DMS114 treated with DMSO at 0.1 percent for 48 hours (cell line): Measurements from ENCODE around the gene VWA5B1.
"Not testable (repeated sequence)": the region's sequence is repeated elsewhere in the genome, so short reads cannot be mapped to it uniquely, and the experiment has no call there.

Source experiments
- DNase-seq: peaks from one replicate; lab custom pipeline; 2025; ENCODE audit not compliant: unreplicated experiment; lab: John Stamatoyannopoulos, UW

VWA5B1 gene, protein sequence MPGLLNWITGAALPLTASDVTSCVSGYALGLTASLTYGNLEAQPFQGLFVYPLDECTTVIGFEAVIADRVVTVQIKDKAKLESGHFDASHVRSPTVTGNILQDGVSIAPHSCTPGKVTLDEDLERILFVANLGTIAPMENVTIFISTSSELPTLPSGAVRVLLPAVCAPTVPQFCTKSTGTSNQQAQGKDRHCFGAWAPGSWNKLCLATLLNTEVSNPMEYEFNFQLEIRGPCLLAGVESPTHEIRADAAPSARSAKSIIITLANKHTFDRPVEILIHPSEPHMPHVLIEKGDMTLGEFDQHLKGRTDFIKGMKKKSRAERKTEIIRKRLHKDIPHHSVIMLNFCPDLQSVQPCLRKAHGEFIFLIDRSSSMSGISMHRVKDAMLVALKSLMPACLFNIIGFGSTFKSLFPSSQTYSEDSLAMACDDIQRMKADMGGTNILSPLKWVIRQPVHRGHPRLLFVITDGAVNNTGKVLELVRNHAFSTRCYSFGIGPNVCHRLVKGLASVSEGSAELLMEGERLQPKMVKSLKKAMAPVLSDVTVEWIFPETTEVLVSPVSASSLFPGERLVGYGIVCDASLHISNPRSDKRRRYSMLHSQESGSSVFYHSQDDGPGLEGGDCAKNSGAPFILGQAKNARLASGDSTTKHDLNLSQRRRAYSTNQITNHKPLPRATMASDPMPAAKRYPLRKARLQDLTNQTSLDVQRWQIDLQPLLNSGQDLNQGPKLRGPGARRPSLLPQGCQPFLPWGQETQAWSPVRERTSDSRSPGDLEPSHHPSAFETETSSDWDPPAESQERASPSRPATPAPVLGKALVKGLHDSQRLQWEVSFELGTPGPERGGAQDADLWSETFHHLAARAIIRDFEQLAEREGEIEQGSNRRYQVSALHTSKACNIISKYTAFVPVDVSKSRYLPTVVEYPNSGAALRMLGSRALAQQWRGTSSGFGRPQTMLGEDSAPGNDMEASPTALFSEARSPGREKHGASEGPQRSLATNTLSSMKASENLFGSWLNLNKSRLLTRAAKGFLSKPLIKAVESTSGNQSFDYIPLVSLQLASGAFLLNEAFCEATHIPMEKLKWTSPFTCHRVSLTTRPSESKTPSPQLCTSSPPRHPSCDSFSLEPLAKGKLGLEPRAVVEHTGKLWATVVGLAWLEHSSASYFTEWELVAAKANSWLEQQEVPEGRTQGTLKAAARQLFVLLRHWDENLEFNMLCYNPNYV

GRCh38 chr1:20290624-20291597, at the start of gene VWA5B1:
Gene VWA5B1, plus strand, starts transcription at chr1:20290875. Its CDS starts 19,727 bp downstream, at chr1:20310602.
- DNase-seq, result no peak

DNA sequence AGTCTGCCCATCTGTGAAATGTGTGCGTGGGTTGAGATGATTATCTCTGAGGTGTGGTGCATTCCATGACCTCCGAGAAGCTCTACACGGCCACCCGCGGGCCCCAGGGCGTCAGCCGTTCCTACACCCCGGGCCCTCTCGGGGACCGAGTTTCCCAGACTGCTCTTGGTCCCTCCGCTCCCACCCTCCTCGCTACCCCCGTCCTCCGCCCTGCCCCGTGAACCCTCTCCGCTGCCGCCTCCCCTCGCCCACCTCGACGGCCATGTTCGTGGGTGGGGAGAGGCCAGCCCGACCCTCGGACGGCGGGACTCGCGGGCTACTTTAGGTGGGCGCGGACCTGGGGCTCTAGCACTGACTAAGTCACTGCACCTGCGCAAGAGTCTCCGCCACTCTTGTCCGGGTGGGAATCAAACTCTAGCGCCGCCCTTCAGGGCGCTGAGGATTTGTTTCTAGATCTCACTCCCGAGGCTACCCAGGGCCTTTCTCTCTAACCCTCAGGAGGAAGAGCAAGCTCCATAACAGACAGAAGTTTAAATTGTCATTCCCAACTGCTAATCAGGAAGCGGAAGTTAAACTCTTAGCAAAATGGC, 47.7 kb upstream of the VWA5B1 start:
- DNase-seq, result no peak

DNA sequence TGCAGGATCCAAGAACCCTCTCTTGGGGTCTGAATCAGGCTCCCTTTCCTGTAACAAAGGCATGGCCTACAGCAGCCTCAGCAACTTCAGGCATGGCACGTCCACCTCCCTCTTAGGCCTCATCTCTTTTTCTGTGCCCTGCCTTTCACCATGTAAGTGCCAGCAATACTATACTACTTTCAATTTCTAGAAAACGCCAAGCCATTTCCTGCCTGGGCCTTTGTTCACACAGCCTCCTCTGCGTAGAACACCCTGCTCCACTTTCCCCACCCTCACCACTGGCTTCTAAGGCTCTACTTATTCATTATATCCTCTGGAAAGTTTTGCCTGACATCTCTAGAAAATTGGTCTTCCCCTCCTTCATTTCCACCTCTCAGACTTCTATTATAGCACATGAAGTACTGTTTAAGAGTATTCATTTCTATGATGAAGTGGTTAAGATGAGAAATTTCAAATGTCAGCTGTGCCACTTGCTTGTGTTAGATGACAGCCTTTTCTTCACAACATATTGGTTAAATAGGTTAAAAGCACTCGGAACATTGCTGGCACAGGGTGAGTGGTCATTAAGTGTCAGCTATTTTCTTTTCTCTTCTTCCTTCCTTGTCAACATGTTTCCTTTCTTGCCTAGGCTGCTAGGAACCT, 41.6 kb upstream of the VWA5B1 start:
- DNase-seq, result no peak

DNA sequence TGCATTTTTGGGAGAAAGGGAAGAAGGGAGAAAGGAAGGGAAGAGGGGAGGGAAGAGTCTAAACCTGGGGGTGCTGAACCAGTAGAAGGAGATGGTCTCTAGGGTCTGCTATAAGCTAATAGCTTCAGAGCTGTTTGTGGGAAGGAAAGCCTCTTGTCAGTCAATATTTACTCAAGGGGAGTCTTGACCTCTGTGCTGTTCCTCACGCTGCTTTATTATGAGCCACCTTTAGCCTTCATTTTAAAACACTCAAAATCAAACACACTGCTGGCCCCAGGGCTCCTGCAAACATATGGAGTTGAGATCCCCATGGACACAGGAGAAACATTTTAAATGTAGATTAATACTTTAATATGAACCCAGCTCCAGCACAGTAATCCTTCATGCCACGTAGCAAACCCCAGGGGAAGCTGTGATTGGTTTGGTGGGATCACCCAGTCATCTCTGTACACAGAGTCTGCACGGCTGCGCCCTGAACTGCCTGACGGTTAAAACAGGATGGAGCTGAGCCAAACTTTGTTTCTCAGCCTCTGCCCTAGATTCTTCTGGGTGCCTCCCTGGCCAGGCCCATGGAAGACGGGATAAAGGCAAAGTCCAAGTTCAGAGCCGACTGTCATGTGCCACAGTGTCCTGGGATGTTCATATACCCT, 40.2 kb upstream of the VWA5B1 start:
- DNase-seq, result no peak

- no peak for DNase-seq
These were observed 38.1 kb upstream of the VWA5B1 start for GRCh38 chr1:20252587-20252986.

DNA sequence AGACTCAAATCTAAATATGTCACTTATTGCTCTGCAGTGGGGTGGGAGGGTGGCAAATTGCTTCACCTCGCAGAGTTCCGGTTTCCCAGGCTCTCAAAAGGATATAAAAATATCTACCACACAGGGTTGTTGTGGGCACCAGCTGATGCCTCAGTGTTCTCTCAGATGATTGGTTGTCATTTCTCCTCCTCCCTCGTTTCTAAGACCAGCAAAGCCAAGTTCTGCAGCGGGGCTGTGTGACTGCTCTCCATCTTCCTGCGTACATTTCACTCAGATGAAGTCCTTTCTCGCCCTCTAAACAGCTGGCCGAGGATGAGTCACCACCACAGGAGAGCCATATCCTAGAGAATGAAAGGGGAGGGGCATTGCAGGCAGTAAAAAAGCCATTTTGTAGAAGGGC, 35.0 kb upstream of the VWA5B1 start:
- no peak for DNase-seq

GRCh38 chr1:20259646-20260045, 31.0 kb upstream of the VWA5B1 start:
- no peak for DNase-seq

GRCh38 chr1:20261095-20261494, 29.6 kb upstream of the VWA5B1 start:
- DNase-seq, result no peak

DNA sequence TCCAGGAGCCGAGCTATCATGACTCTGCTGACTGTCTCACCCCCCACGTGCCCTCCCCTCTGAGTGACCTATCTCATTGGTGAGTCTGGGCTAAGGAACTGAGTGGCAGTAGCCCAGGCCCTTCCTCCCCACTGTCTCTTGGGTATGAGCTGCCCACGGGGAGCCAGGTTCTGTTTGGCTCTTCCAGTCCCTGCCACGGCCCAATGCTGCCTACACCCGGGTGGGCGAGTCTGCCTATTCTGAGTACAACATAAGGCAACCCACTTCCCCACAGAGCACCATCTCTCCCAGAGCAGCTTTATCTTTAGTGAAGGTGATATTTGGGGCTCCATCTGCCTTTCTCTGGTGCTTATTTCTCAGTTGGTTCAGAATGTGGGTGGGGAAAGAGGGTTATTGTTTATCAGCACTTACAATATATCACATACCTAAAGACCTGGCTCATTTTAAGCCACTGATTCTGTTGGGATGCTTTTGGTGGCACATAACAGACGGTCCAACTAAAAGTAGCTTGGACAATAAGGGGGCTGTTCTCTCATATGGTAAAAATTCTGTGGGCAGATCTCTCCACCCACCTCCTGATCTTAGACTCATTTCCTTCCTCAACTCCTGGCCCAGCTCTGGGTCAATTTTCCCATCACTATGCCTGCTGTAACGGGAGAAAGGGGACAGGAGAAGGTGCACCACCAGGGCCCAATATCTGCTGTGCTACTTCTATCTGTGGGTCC, 27.7 kb upstream of the VWA5B1 start:
- DNase-seq, result no peak

- DNase-seq, result no peak
These were observed 25.4 kb upstream of the VWA5B1 start for GRCh38 chr1:20265250-20265649.

DNA sequence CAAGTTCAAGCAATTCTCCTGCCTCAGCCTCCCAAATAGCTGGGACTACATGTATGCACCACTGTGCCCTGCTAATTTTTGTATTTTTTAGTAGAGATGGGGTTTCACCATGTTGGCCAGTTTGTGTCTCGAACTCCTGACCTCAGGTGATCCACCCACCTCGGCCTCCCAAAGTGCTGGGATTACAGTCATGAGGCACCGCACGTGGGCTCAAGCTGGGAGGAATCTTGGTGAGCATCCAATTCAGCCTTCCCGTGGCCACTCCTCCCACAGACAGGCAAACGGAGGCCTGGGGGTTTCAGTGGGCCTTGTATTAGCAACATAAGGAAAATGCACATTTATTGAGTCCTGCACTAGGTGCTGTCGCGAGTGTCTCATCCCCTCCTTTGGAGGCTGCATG, 24.5 kb upstream of the VWA5B1 start:
- no peak for DNase-seq

DNA sequence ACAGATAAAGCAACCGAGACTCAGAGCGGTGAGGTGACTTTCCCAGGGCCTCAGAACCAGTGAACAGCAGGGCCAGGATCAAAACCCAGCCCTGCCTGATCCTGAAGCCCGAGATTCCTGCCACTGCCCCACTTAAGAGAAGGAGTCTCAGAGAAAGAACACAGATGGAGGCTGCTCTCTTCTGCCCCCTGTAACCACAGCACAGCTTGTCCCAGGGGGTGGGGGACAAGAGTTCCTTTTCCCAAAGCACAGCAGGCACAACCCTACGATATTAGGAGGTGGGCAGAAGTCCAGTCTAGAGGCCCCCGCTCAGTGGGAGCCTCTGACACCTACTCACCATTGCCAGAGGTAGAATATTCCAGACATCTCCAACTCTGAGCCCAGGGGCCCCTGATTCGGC, 24.0 kb upstream of the VWA5B1 start:
- no peak for DNase-seq

GRCh38 chr1:20271498-20272400, 18.9 kb upstream of the VWA5B1 start:
- no peak for DNase-seq

DNA sequence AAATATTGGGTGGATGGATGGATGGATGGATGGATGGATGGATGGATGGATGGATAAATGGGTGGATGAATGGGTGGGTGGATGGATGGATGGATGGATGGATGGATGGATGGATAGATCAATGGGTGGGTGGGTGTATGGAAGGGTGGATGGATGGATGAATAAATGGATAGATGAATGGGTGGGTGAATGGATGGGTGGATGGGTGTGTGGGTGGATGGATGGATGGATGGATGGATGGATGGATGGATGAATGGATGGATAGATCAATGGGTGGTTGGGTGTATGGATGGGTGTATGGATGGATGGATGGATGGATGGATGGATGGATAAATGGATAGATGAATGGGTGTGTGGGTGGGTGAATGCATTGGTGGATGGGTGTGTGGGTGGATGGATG, 17.0 kb upstream of the VWA5B1 start:
- DNase-seq, result not testable (repeated sequence)

GRCh38 chr1:20275319-20275925, 15.3 kb upstream of the VWA5B1 start:
- DNase-seq, result no peak

- no peak for DNase-seq
These were observed 14.1 kb upstream of the VWA5B1 start for GRCh38 chr1:20276485-20277159.
